Measurements from ENCODE around the gene DNAJC5. TPM values are rescaled to one million over a fixed set of nuclear protein-coding genes. Genes with fewer than 3 reads are reported as not detected.
"Not testable (repeated sequence)": the region's sequence is repeated elsewhere in the genome, so short reads cannot be mapped to it uniquely, and the experiment has no call there.

DNAJC5 gene
- 67.3 and 89.9 TPM in 2 replicates for total RNA-seq

- peak; percentile 80 to 93 for DNase-seq (ENCODE audit: low read depth in 2 of 2)
Measured at GRCh38 chr20:63894358-63895201, at the start of gene DNAJC5. DNAJC5 (plus strand) TSS chr20:63895126; CDS start chr20:63928346, 33,220 bp downstream.

GRCh38 chr20:63846128-63846771 is 48.7 kb upstream of the DNAJC5 start:
- no peak for DNase-seq (ENCODE audit: low read depth in 2 of 2)

GRCh38 chr20:63846888-63847236 is 48.1 kb upstream of the DNAJC5 start:
- DNase-seq (ENCODE audit: low read depth in 2 of 2) = no peak

- DNase-seq (ENCODE audit: low read depth in 2 of 2) = peak in 1 of 2 donors; percentile 62
Measured at GRCh38 chr20:63847237-63848002, 47.5 kb upstream of the DNAJC5 start.

GRCh38 chr20:63848003-63848911 is 46.7 kb upstream of the DNAJC5 start:
- DNase-seq (ENCODE audit: low read depth in 2 of 2) = no peak

- no peak for DNase-seq (ENCODE audit: low read depth in 2 of 2)
Measured at GRCh38 chr20:63850689-63851547, 44.0 kb upstream of the DNAJC5 start.

- DNase-seq (ENCODE audit: low read depth in 2 of 2) = not testable (repeated sequence)
Measured at GRCh38 chr20:63851548-63851943, 43.4 kb upstream of the DNAJC5 start.

GRCh38 chr20:63853733-63854068 is 41.2 kb upstream of the DNAJC5 start:
- not testable (repeated sequence) for DNase-seq (ENCODE audit: low read depth in 2 of 2)

- no peak for DNase-seq (ENCODE audit: low read depth in 2 of 2)
Measured at GRCh38 chr20:63854069-63854765, 40.7 kb upstream of the DNAJC5 start.

- DNase-seq (ENCODE audit: low read depth in 2 of 2) = no peak
Measured at GRCh38 chr20:63854766-63855362, 40.1 kb upstream of the DNAJC5 start.

GRCh38 chr20:63855363-63856097 is 39.4 kb upstream of the DNAJC5 start:
- DNase-seq (ENCODE audit: low read depth in 2 of 2) = no peak

- DNase-seq (ENCODE audit: low read depth in 2 of 2) = no peak
Measured at GRCh38 chr20:63856098-63856511, 38.8 kb upstream of the DNAJC5 start.

- DNase-seq (ENCODE audit: low read depth in 2 of 2) = no peak
Measured at GRCh38 chr20:63857764-63858392, 37.0 kb upstream of the DNAJC5 start.

GRCh38 chr20:63858393-63859165 is 36.3 kb upstream of the DNAJC5 start:
- peak; percentile 45 to 62 for DNase-seq (ENCODE audit: low read depth in 2 of 2)

GRCh38 chr20:63859166-63859699 is 35.7 kb upstream of the DNAJC5 start:
- no peak for DNase-seq (ENCODE audit: low read depth in 2 of 2)

GRCh38 chr20:63860325-63861051 is 34.4 kb upstream of the DNAJC5 start:
- no peak for DNase-seq (ENCODE audit: low read depth in 2 of 2)
